IPS DF 6.9 (cell line): ENCODE measurements around the gene TBC1D1.

Source experiments
- DNase-seq: peaks from one replicate; pipeline ENCODE4 v3.0.0-alpha.2; 2013; ENCODE audit warnings: low read depth, low spot score
- H3K27ac ChIP-seq: one replicate; pipeline ENCODE4 v1.5.1; 2013; ENCODE audit warnings: low read length, control low read depth
- H3K27me3 ChIP-seq: 2 replicates; pipeline ENCODE4 v1.6.1; 2013; ENCODE audit warnings: mild to moderate bottlenecking, low read length; ENCODE audit not compliant: control insufficient read depth, insufficient read depth
- H3K36me3 ChIP-seq: 2 replicates; pipeline ENCODE4 v1.6.1; 2013; ENCODE audit warnings: low read length; ENCODE audit not compliant: control insufficient read depth, insufficient read depth
- H3K4me1 ChIP-seq: 2 replicates; pipeline ENCODE4 v1.6.1; 2013; ENCODE audit warnings: low read length; ENCODE audit not compliant: control insufficient read depth, insufficient read depth
- H3K4me3 ChIP-seq: 2 replicates; pipeline ENCODE4 v1.5.1; 2013; ENCODE audit warnings: mild to moderate bottlenecking, low read length
- H3K9me3 ChIP-seq: 2 replicates; pipeline ENCODE4 v1.6.1; 2013; ENCODE audit warnings: low read length, inconsistent platforms; ENCODE audit not compliant: control insufficient read depth, insufficient read depth
- WGBS: extraction: QIAGEN DNeasy Blood & Tissue Kit; methylation state at CpG from one replicate; pipeline ENCODE4 v1.1.7; 2013; ENCODE audit warnings: mixed read lengths, missing lambda C conversion rate; ENCODE audit not compliant: insufficient read length, insufficient coverage; 5-methylcytosine and 5-hydroxymethylcytosine counted together

Gene TBC1D1

GRCh38 chr4:37865450-37865849 lies 25.4 kb upstream of the TBC1D1 start:
- H3K36me3 ChIP-seq, result no peaks in the 10 kb centered on the region
- H3K9me3 ChIP-seq, result no peaks in the 10 kb centered on the region
- WGBS, result no CpG with 5 or more reads among the region's 3 CpGs
- H3K27me3 ChIP-seq, result no peaks in the 10 kb centered on the region
- no peak overlapping the region for H3K4me3 ChIP-seq
- no peaks in the 10 kb centered on the region for H3K4me1 ChIP-seq
- H3K27ac ChIP-seq, result no peak overlapping the region
- no peak for DNase-seq

- Histone ChIP-seq H3K27ac (no peak overlapping the region), H3K9me3 (no peaks in the 10 kb centered on the region), H3K27me3 (no peaks in the 10 kb centered on the region), H3K36me3 (no peaks in the 10 kb centered on the region), H3K4me1 (no peaks in the 10 kb centered on the region), H3K4me3 (no peak overlapping the region)
- DNase-seq, result no peak
- WGBS, result no CpG with 5 or more reads among the region's 3 CpGs
Observed at GRCh38 chr4:37867102-37867501, 23.8 kb upstream of the TBC1D1 start.

DNA sequence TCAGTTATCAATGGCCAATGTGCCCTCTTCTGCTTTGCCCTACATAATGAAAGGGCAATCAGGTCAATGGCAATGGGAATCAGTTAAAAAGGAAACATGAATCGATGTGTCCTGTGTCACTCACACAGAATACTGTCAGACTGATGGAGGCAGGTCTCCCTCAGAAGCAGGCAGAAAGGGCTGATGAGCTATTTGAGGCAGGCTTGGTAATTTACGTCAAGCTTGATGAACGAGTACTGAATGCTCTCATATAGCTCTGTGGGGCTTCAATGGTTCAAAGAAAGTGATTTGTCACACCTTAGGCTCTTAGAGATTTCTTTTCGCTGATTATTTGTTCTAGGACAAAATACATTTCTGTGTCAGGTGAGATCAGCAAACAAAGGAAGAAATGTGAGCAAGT lies 22.6 kb upstream of the TBC1D1 start:
- H3K9me3 ChIP-seq, result no peaks in the 10 kb centered on the region
- no CpG with 5 or more reads among the region's 4 CpGs for WGBS
- no peak overlapping the region for H3K4me3 ChIP-seq
- H3K36me3 ChIP-seq, result no peaks in the 10 kb centered on the region
- no peak overlapping the region for H3K27ac ChIP-seq
- H3K4me1 ChIP-seq, result no peaks in the 10 kb centered on the region
- DNase-seq, result no peak
- no peaks in the 10 kb centered on the region for H3K27me3 ChIP-seq

GRCh38 chr4:37872310-37872988 lies 18.4 kb upstream of the TBC1D1 start:
- no peak overlapping the region for H3K27ac ChIP-seq
- no CpG with 5 or more reads among the region's 1 CpG for WGBS
- DNase-seq, result no peak
- H3K4me1 ChIP-seq, result no peaks in the 10 kb centered on the region
- H3K9me3 ChIP-seq, result no peaks in the 10 kb centered on the region
- no peaks in the 10 kb centered on the region for H3K36me3 ChIP-seq
- H3K4me3 ChIP-seq, result no peak overlapping the region
- H3K27me3 ChIP-seq, result no peaks in the 10 kb centered on the region

- no peaks in the 10 kb centered on the region for H3K9me3 ChIP-seq
- no peak overlapping the region for H3K27ac ChIP-seq
- H3K4me3 ChIP-seq, result no peak overlapping the region
- no peaks in the 10 kb centered on the region for H3K27me3 ChIP-seq
- no CpG with 5 or more reads among the region's 1 CpG for WGBS
- DNase-seq, result no peak
- H3K4me1 ChIP-seq, result no peaks in the 10 kb centered on the region
- no peaks in the 10 kb centered on the region for H3K36me3 ChIP-seq
Observed at GRCh38 chr4:37873386-37873785, 17.5 kb upstream of the TBC1D1 start.

DNA sequence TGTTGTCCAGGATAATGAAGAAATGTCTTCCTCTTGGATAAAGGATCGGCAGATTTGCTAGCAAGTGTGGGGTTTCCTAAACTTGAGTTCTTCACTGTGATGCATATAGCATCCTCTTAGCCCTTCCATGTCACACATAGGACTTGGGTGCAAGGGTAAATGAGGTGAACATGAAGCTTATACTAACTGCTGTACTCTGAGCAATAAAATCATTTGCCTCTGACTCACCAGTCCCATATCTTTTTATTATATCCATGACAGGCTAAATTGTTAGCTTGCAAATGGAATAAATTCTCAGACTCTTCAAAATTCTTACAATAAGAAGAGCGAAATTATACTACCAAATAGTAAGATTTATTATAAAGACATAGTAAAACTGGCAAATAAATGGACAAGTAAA lies 14.7 kb upstream of the TBC1D1 start:
- Histone ChIP-seq H3K27ac (no peak overlapping the region), H3K9me3 (no peaks in the 10 kb centered on the region), H3K4me3 (no peak overlapping the region), H3K4me1 (no peaks in the 10 kb centered on the region), H3K27me3 (no peaks in the 10 kb centered on the region), H3K36me3 (no peaks in the 10 kb centered on the region)
- no peak for DNase-seq
- no CpG with 5 or more reads among the region's 2 CpGs for WGBS

GRCh38 chr4:37879365-37879764 lies 11.5 kb upstream of the TBC1D1 start:
- H3K27ac ChIP-seq, result no peak overlapping the region
- no peaks in the 10 kb centered on the region for H3K4me1 ChIP-seq
- H3K4me3 ChIP-seq, result no peak overlapping the region
- no peak for DNase-seq
- H3K9me3 ChIP-seq, result no peaks in the 10 kb centered on the region
- H3K36me3 ChIP-seq, result no peaks in the 10 kb centered on the region
- no peaks in the 10 kb centered on the region for H3K27me3 ChIP-seq
- no CpG with 5 or more reads among the region's 8 CpGs for WGBS

DNA sequence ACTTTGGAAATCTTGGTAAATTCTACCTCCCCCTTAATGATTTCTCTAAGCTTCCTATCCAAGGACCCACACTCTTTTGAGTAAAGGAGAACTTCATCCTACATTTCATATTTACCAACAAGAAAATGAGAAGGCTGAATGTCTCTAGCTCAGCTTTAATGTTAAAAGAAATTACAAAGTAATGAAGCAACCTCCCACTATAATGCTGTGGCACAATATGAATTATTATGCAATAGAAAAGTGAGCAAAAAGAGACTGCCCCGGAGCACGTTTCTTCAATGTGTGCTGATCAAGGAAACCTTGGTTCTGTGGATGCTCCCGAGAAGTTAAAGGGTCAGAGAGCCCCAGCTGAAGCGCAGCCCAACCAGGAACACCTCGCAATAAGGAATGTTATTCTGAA lies 9.1 kb upstream of the TBC1D1 start:
- Histone ChIP-seq H3K27ac (no peak overlapping the region), H3K4me3 (no peak overlapping the region)
- WGBS, result no CpG with 5 or more reads among the region's 5 CpGs

GRCh38 chr4:37882665-37883296 lies 8.1 kb upstream of the TBC1D1 start:
- no peak for DNase-seq
- no peak overlapping the region for H3K4me3 ChIP-seq
- no peak overlapping the region for H3K27ac ChIP-seq
- no CpG with 5 or more reads among the region's 4 CpGs for WGBS
- H3K4me1 ChIP-seq, result no peaks in the 10 kb centered on the region
- H3K36me3 ChIP-seq, result no peaks in the 10 kb centered on the region
- no peaks in the 10 kb centered on the region for H3K9me3 ChIP-seq
- H3K27me3 ChIP-seq, result no peaks in the 10 kb centered on the region

More for the DNA sequence above, 9.1 kb upstream of the TBC1D1 start:
- H3K4me1 ChIP-seq, result no peaks in the 10 kb centered on the region
- H3K27me3 ChIP-seq, result no peaks in the 10 kb centered on the region
- H3K36me3 ChIP-seq, result no peaks in the 10 kb centered on the region
- H3K9me3 ChIP-seq, result no peaks in the 10 kb centered on the region
- DNase-seq, result no peak

GRCh38 chr4:37884855-37885487 lies 5.9 kb upstream of the TBC1D1 start:
- Histone ChIP-seq H3K9me3 (no peaks in the 10 kb centered on the region), H3K4me1 (no peaks in the 10 kb centered on the region), H3K4me3 (no peak overlapping the region), H3K27me3 (peaks cover 11% of the 10 kb centered on the region), H3K27ac (no peak overlapping the region), H3K36me3 (no peaks in the 10 kb centered on the region)
- DNase-seq, result no peak
- WGBS, result no CpG with 5 or more reads among the region's 3 CpGs
